A673 (cell line): Measurements from ENCODE around the gene HMHB1. TPM values are rescaled to one million over a fixed set of nuclear protein-coding genes. Genes with fewer than 3 reads are reported as not detected.

Experiments
- BruUV-seq: library from RNA; stranded (reverse); fragments of 400-500 nt; replicated peaks from 2 replicates; lab custom pipeline; 2021; lab: Mats Ljungman, UMichigan
- CTCF ChIA-PET: fragments of 300-600 bp; sonication (Branson Sonifier 250); formaldehyde crosslinking; loops from one replicate; lab custom pipeline; 2022; ENCODE audit warnings: antibody characterized with exemption; lab: Charles Lee
- POLR2A ChIA-PET: fragments of 300-600 bp; sonication (Branson Sonifier 250); formaldehyde crosslinking; loops from one replicate; lab custom pipeline; 2022; ENCODE audit warnings: antibody characterized with exemption; ENCODE audit not compliant: low non-redundant PET; lab: Charles Lee
- DNase-seq: peaks from one replicate; pipeline ENCODE4 v3.0.0-alpha.2; 2015; ENCODE audit warnings: low spot score
- H3K27ac ChIP-seq: fragments of 200-600 bp; sonication (generic); 2 replicates; pipeline ENCODE4 v1.5.1; 2016; ENCODE audit warnings: mixed run types, low read depth, mild to moderate bottlenecking, mixed read lengths, antibody characterized with exemption, low read length; ENCODE audit not compliant: poor library complexity, severe bottlenecking
- H3K27me3 ChIP-seq: fragments of 200-600 bp; sonication (generic); replicated peaks from 2 replicates; pipeline ENCODE4 v1.6.1; 2017; ENCODE audit warnings: mixed run types, low read depth, mild to moderate bottlenecking, mixed read lengths, antibody characterized with exemption, low read length; ENCODE audit not compliant: insufficient read depth, poor library complexity
- H3K36me3 ChIP-seq: fragments of 200-600 bp; sonication (generic); 2 replicates; pipeline ENCODE4 v1.6.1; 2016; ENCODE audit warnings: mixed run types, mild to moderate bottlenecking, mixed read lengths, antibody characterized with exemption, low read length; ENCODE audit not compliant: insufficient read depth, poor library complexity, severe bottlenecking
- H3K4me1 ChIP-seq: fragments of 200-600 bp; sonication (generic); 2 replicates; pipeline ENCODE4 v1.6.1; 2017; ENCODE audit warnings: mixed run types, mild to moderate bottlenecking, mixed read lengths, antibody characterized with exemption, low read length; ENCODE audit not compliant: insufficient read depth, poor library complexity, severe bottlenecking
- H3K4me3 ChIP-seq: fragments of 200-600 bp; sonication (generic); 2 replicates; pipeline ENCODE4 v1.5.1; 2016; ENCODE audit warnings: low read depth, mixed run types, mild to moderate bottlenecking, mixed read lengths, low read length; ENCODE audit not compliant: poor library complexity, severe bottlenecking
- H3K9me3 ChIP-seq: fragments of 200-600 bp; sonication (generic); 2 replicates; pipeline ENCODE4 v1.6.1; 2016; ENCODE audit warnings: mixed run types, low read depth, mild to moderate bottlenecking, mixed read lengths, antibody characterized with exemption, low read length; ENCODE audit not compliant: poor library complexity, severe bottlenecking
- EZH2 ChIP-seq: fragments of 200-600 bp; sonication (generic); IDR thresholded peaks from 2 replicates; pipeline ENCODE4 v1.6.1; 2017; ENCODE audit warnings: borderline replicate concordance, low read depth, mild to moderate bottlenecking, mixed read lengths, antibody characterized with exemption, low read length; ENCODE audit not compliant: poor library complexity, severe bottlenecking
- intact Hi-C: fragments of 100-400 bp; cut with micrococcal nuclease; formaldehyde crosslinking; loops from one replicate; pipeline ENCODE4 v1.10.0; 2022; ENCODE audit not compliant: unreplicated experiment
- total RNA-seq: library from RNA; stranded (reverse); gene quantifications from 2 replicates; pipeline ENCODE4 v1.2.3, GENCODE V29; 2021
- TF ChIP-seq, protein P1 (sequence below): fragments of 300-800, 200-600 bp; sonication (generic); conservative IDR thresholded peaks from 2 replicates; pipeline ENCODE4 v1.5.1; 2017; ENCODE audit warnings: low read depth, mild to moderate bottlenecking, antibody characterized with exemption, low read length, moderate library complexity, mixed read lengths

The HMHB1 gene
- total RNA-seq, 1 experiment from 2014 or later = not detected

GRCh38 chr5:143826951-143827444 lies 15.0 kb downstream of the HMHB1 start:
- no peak for TF ChIP-seq EZH2
- TF ChIP-seq, protein P1, sequence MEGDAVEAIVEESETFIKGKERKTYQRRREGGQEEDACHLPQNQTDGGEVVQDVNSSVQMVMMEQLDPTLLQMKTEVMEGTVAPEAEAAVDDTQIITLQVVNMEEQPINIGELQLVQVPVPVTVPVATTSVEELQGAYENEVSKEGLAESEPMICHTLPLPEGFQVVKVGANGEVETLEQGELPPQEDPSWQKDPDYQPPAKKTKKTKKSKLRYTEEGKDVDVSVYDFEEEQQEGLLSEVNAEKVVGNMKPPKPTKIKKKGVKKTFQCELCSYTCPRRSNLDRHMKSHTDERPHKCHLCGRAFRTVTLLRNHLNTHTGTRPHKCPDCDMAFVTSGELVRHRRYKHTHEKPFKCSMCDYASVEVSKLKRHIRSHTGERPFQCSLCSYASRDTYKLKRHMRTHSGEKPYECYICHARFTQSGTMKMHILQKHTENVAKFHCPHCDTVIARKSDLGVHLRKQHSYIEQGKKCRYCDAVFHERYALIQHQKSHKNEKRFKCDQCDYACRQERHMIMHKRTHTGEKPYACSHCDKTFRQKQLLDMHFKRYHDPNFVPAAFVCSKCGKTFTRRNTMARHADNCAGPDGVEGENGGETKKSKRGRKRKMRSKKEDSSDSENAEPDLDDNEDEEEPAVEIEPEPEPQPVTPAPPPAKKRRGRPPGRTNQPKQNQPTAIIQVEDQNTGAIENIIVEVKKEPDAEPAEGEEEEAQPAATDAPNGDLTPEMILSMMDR = no peak
- no peak for DNase-seq
- Histone ChIP-seq H3K4me3 (no peak overlapping the region), H3K27ac (no peak overlapping the region), H3K9me3 (no peaks in the 10 kb centered on the region), H3K27me3 (no peaks in the 10 kb centered on the region), H3K36me3 (no peaks in the 10 kb centered on the region), H3K4me1 (no peaks in the 10 kb centered on the region)
- no TSS peak for BruUV-seq
- intact Hi-C loops = loop anchor here (5.0 to 10.0 kb wide), 3 partner anchors 612 to 1110 kb away; no protein-coding TSS in a partner anchor
- POLR2A ChIA-PET = no interaction called here
- CTCF ChIA-PET = no interaction called here

DNA sequence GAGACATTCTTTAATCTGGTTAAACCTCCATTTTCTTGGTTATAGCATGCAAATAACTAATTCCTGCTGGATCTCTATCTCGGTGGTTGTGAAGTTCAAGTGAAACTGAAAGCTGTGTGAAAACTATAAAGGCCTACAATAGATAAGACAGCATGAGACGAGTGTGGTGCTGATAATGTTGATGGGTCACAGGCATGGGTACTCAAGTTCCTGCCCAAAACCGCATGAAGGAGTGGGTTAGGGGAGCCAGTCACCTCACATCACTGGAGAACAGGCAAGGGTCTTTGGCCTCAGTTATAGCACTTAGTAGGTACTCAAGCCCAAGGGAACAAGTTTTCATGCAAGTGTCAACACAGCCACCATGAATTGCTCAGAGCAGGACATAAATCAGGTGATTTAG lies 16.7 kb downstream of the HMHB1 start:
- Histone ChIP-seq H3K4me3 (no peak overlapping the region), H3K27me3 (no peaks in the 10 kb centered on the region), H3K36me3 (no peaks in the 10 kb centered on the region), H3K4me1 (no peaks in the 10 kb centered on the region), H3K27ac (no peak overlapping the region), H3K9me3 (no peaks in the 10 kb centered on the region)
- ChIA-PET CTCF (no interaction called here), POLR2A (no interaction called here)
- no peak for TF ChIP-seq EZH2
- TF ChIP-seq, protein P1 = no peak
- no peak for DNase-seq
- intact Hi-C loops = loop anchor here (5.0 to 10.0 kb wide), 3 partner anchors 614 to 1111 kb away; no protein-coding TSS in a partner anchor
- no TSS peak for BruUV-seq

- intact Hi-C loops = no loop called here
- no peak overlapping the region for H3K4me3 ChIP-seq
- ChIA-PET POLR2A (no interaction called here), CTCF (no interaction called here)
- no peaks in the 10 kb centered on the region for H3K36me3 ChIP-seq
- BruUV-seq = no TSS peak
- no peaks in the 10 kb centered on the region for H3K9me3 ChIP-seq
- H3K27me3 ChIP-seq = peaks cover 4% of the 10 kb centered on the region
- no peak overlapping the region for H3K27ac ChIP-seq
- TF ChIP-seq EZH2 = no peak
- TF ChIP-seq, protein P1 = no peak
- peaks cover 14% of the 10 kb centered on the region for H3K4me1 ChIP-seq
- no peak for DNase-seq
These were observed 21.2 kb downstream of the HMHB1 start for GRCh38 chr5:143833177-143833576.
